Ramos (cell line): ENCODE data around the gene ADCY5.

Experiments used
- in situ Hi-C: fragments of 300-500 bp; cut with MboI; formaldehyde crosslinking; loops from one replicate; pipeline ENCODE4 v1.14.3; 2022; ENCODE audit warnings: low sequenced_read_pairs; ENCODE audit not compliant: unreplicated experiment

ADCY5 gene

DNA sequence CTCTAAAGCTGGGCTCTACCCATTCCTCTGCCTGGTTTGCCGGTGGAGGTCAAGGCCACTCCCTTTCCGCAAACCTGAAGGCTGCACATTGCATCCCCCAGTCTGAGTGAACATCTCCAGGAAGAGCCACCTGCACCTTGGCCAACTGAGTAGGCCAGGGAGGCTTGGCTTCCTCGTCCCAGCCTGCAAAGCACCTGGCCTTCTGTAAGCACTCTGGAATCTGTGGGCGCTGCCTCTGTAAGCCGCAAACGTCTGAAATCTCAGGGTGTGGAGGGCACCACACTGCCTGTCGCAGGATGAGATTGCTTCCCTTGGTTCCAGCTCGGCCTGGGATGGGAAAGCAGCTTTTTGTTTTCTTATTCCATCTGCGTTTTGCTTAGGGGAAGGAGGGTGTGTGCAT is 165.8 kb downstream of the ADCY5 start:
- in situ Hi-C loops: no loop called here

DNA sequence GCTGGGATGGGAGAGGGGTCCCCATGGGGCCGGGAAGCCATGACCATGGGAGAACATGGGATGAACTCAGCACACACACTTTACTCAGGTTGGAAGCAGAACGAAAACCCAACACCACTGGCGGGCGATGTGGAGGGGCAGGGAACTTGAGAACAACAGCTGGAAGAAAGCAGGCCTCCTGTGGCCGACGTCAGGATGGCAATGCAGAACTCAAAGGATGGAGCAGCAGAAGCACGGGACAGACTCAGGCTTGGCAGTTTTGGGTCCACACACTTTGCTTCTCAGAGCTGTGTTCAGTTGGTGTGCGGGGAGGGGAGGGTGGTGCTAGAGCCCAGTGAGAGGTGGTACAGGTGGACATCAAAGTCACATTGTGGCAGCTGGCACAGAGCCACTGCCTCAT is 166.4 kb downstream of the ADCY5 start:
- in situ Hi-C loops: no loop called here

DNA sequence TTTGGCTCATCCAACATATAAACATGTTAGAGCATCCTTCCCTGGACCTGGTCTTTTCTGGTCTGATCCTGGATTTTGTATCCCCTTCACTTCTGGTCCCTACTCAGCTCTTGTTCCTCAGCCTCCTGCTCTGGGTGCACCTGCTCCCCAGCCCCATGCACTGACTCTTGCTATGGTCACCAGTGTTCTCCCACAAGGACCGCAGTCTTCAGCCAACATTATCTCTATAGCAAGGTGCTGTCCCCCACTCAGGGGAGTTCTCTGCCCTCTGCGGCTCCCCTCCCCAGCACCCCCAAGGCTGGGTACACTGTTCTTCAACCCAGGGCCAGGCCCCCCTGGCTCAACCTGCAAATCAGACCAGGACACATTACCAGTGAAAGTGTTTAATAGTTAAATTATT is 167.0 kb downstream of the ADCY5 start:
- in situ Hi-C loops: no loop called here

DNA sequence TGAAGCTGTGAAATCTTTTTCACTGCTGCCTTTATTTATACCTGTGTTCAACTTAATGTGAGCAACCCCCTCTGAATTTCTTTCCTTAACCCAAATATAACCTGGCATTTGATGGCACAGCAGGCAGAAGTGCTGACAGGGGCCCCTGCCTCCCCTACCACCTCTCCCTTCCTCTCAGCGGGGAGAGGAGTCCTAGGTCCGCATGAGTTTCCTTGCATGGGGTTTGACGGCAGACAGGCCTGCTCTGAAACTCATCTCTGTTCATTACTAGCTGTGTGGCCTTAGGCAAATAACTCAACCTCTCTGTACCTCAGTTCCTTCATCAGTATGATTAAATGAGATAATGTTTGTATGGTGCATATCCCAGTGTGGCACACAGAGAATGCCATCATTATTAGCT is 167.5 kb downstream of the ADCY5 start:
- in situ Hi-C loops: no loop called here

DNA sequence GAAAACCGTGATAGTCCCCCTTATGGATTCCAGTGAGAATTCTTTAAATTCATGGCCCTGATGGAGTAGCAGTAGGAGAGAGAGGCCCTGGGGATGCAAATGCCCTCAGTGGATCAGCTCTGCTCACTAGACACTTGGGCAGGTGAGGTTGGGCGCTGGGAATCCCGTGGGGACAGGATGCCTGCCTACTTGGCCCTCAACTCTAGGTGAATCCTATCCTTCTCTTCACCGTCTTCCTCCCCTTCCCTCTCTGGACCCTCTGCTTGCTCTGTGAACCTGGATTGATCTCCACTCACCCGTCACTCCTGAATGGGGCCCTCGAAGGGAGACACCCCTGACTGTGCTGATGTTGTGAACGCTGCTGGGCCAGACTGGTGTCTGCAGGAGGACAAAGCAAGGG is 169.8 kb downstream of the ADCY5 start:
- in situ Hi-C loops: no loop called here

DNA sequence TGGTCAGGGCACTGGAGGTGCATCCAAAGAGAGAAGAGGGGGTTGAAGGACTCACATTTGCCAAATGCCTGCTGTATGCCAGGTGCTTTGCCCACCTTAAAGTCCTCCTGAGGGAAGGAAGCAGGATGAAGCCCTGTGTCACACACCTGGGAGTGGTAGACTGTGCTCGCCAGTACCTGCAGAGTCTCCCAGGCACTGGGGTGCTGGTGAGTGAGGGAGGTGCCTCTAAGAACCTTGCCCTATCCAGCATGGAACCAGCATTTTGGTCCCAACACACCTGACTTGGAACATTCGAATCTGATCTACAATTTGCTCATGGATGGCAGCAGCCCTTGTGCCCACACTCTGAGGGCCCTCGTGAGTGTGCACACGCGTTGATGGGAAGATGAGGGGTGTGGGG is 170.4 kb downstream of the ADCY5 start:
- in situ Hi-C loops: no loop called here

DNA sequence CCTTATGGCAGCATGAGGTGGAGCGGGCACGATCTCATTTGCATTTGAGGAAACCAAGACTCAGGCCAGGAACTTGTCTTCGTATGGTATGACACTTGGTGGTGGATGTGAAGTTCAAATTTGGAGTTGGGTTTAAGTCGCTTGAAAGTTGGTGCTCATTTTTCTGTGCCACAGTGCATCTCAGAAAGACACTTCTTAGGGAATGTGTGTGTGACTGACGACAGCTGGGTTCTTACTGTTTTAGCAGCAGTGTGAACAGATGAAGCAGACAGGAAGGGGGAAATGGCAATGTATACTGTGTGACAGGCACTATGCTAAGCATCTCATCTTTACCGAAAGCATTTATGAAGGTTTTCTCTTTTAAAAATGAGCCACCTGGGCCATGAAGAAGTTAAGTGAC is 171.8 kb downstream of the ADCY5 start:
- in situ Hi-C loops: no loop called here

DNA sequence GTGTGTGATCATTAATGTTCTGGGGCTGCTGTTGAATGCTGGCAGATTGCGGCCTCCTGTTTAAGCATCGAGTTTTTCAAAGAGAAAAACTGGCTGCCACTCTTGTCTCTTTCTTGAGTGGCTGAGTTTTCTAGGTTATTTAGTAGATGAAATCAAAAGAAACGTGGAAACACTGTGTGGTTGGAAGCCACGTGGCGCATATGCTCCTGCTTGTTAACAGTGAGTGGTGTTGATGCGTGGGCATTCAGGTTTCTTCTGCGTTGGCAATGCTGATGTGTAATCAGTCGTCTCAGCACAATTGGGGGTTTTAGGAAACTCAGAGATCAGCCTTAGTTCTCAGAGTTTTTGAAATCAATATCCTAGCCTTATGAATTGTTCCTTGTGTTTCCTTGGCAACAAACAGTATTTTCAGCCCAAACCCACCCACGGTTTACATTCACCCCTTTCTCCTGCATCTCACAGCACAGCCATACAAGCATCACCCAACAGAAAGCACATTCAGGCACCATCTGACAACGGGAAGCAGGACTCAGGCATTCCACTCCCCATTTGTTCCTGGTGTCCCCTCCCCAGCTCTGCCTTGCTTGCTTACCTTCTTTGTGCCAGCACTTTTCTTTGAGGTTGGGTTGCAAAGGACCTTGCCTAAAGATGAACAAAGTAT is 172.4 kb downstream of the ADCY5 start:
- in situ Hi-C loops: no loop called here

DNA sequence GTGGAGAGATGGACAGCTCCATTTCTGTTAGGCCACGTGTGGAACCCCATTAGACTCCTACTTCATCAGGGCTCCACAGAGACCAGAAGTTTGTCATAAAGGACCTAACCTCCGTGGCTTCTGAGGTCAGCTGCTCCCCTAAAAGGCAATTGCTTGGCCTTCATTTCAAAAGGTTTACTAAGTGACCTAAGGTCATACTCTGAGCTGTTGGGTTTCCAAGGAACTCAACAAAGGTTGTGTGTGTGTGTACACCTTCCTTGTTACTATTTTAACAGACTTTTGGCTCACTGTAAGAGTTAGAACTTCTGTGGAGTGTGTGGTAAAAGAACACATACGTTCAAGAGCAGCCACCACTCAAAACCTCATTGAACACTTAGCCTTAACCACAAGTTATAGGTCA is 173.2 kb downstream of the ADCY5 start:
- in situ Hi-C loops: no loop called here

DNA sequence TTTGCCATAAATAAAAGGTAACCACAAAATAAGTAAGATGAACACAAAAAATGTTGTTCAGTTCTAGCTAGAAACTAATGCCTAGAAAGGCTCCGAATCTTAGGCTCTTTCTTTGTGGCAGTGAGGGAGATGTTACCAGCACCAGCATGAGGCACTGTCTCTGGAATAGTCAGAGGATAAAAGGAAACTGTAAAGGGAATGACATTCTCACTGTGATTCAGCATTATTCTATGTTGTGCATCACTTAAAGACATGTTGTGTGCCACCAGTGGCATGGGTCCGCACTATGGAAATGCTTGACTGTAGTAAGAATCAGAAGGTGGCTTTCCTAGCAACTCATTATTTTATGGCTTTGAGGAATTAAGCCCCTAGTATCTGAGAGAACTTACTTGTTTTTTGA is 176.3 kb downstream of the ADCY5 start:
- in situ Hi-C loops: no loop called here

DNA sequence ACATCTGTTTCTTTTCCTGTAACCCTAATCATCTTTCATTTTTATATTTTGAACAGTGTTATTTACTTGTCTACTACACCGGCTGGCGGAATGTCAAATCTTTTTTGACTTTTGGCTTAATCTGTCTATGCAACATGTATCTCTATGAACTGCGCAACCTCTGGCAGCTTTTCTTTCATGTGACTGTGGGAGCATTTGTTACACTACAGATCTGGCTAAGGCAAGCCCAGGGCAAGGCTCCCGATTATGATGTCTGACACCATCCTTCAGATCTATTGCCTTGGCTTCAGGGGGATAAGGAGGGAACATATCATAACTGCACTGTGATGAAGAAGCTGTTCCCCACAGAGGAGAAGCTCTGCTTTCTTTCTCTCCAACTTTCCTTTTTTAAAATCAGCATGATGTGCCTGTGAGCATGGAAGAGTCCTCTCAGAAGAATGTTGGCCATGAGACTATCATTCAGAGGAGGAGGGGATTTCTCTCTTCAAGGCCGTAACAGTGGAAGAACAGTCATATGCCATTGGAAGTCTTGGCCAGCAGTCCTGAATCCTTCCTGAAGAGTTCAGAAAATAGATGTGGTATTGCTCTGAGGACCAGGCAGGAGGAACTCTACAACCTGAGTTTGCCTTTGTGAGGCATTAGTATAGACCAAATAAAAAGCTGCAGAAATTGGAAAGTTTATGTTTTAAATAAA is 177.3 kb downstream of the ADCY5 start:
- in situ Hi-C loops: no loop called here

DNA sequence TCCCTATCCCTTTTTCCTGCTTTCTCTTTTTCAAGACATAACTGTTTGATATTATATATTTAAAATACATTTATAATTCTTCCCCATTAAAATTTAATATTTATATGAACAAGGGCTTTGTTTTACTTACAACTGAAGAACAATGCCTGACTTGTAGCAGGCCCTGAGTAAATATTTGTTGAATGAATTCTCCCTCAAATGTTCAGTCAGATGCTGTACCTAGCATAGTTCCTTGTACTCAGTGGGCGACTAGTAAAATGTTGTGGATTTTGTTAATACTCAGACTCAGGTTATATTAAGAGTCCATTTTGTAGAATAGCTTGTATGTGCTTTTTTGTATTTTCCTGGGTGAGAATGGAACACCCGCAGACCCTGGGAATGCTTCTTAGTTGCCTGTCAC is 178.1 kb downstream of the ADCY5 start:
- in situ Hi-C loops: no loop called here

DNA sequence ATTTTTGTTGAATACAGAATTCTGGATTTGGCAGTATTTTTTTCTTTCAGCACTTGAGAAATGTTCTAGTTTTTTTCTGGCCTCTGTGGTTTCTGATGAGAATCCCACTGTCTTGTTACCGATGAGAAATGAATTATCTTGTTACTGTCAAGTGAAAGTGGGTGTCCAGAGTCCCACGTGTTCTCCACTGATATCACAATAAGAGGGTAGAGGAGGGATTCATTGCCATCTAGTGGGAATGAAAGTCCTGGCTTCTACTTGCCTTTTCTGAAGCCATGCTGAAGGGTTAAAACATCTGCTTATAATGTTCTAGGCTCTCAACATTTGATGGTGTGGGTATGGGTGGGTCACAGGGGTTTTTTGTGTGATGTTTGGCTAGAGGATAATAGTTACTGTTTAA is 181.1 kb downstream of the ADCY5 start:
- in situ Hi-C loops: no loop called here

DNA sequence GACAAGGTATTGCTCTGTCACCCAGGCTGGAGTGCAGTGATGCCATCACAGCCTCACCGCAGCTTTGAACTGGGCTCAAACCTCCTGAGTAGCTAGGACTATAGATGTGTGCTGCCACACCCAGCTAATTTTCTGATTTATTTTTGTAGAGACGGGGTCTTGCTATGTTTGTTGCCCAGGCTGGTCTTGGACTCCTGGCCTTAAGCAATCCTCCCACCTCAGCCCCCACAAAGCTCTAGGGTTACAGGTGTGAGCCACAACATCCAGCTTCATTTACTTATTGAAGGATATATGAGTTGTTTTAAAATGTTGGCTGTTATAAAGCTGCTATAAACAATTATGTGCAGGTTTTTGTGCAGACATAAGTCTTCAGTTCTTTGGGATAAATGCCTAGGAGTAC is 184.9 kb downstream of the ADCY5 start:
- in situ Hi-C loops: no loop called here

DNA sequence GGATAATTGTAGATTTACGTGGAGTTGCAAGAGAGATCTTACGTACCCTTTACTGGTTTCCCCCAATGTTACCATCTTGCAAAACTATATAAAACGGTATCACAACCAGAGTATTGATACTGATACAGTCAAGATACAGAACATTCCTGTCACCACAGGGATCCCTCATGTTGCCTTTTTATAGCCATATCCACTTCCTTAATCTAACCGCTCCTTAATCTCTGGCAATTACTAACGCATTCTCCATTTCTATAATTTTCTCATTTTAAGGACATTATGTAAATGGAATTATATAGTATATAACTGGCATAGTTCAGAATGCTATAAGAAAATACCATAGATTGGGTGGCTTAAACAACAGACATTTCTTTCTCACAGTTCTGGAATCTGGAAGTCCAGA is 186.0 kb downstream of the ADCY5 start:
- in situ Hi-C loops: no loop called here

DNA sequence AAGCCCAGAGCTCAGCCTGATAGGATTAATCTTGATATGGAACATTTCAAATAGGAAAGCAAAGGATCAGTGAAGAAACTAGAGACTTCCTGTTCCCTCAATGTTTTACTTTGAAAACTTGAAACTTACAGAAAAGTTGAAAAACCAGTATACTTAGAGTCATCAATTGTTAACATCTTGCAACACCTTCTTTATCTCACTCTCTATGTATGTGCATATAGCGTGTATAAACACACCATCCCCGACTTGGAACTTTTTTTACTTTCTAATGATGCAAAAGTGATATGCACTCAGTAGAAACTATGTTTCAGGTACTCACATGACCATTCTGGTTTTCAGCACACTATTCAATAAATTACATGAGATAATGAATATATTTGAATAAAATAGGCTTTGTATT is 186.7 kb downstream of the ADCY5 start:
- in situ Hi-C loops: no loop called here

DNA sequence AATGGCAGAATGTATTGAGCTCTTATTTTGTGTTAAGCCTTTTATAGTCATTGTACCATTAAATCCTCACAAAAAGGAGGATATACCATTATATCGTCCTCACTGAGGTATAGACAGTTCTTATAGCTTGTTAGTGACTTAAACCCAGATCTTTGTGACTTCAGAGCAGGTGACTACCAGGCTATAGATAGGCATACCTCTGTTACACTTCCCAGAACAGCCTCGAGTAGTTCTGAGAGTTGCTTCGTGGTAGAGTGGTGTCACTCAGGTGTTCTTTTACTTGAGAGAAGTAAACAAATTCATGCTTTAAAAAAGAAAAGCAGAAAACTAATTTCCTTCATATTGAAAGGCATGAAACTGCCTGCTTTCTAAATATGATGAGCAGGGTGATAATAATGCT is 187.2 kb downstream of the ADCY5 start:
- in situ Hi-C loops: no loop called here

DNA sequence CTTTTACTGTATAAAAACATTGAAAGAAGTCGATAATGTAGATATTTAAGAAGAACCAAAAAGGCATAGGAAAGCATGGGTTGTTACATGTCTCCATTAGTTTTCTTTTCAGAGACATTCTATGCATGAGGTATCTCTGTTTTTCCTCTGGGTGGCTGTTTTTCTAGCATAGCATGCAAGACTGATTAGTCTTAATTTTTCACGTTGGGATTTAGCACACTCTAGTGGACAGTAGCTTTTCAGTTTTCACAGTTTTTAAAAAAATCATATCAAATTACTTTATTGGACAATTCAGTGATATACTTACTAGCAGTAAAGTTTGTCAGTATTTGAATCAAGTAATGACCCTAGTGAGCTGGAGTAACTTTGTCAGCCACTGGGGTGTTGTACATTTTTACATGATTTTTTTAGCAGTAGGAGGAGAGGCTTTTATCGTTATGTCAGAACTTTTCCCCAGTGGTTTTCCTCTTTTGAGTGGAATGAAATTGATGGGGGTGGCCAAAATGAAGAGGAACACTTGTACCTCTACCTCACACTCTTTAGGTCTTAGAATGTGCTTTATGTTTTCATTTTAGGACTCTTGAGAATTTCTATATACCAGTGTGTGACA is 190.0 kb downstream of the ADCY5 start:
- in situ Hi-C loops: no loop called here

DNA sequence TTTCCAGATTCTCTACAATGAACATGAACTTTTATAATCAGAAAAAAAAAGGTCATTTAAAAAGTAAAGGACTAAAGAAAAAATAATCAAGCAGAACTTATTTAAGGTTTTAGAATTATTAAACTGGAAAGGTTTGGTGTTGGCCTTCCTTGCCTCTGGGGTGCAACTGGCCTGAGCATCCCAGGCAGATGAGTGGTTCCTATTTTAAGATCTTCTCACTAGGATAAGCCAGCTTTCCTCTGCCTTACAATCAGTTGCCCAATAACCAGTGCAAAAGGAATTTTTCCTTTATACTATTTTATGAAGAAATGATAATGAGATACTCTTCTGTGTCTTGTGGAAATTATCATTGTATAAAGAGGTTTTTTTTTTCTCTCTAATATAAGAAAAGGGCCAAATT is 190.5 kb downstream of the ADCY5 start:
- in situ Hi-C loops: no loop called here

DNA sequence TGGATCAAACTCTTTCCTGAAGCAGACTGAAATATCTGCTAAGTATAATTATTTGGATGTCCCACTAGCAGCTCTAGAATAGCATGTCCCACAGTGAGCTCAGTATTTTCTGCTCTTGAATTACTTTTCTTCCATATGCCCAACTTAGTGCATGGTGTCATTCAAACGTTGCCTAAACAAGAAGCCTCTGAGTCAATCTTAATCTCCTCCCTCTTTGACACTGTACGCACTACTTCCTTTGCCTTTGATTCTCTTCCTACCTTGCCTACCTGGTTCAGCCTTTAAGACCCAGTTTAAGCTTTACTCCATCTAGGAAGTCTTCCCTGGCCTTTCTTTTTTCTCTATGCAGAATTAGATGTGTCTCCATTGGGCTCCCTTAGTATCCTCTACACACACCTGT is 192.6 kb downstream of the ADCY5 start:
- in situ Hi-C loops: no loop called here

DNA sequence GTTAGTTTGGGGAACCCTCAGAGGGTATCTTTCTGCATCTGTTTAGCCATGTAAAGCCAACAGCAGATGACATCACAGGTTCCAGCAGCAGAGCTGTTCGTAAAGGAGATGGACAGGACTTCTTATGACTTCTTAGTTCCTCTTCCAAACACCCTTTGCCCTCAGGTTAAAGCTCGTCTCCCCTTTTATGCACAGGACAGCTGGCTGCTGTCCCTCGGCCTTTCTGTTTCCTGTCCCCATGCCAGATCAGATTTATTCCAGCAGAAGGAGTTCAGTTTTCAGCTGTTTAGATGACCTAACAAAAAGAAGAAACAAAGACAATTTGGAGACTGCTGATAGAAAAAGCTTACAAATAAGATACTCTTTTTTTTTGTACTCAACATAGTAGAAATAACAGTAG is 202.0 kb downstream of the ADCY5 start:
- in situ Hi-C loops: no loop called here

DNA sequence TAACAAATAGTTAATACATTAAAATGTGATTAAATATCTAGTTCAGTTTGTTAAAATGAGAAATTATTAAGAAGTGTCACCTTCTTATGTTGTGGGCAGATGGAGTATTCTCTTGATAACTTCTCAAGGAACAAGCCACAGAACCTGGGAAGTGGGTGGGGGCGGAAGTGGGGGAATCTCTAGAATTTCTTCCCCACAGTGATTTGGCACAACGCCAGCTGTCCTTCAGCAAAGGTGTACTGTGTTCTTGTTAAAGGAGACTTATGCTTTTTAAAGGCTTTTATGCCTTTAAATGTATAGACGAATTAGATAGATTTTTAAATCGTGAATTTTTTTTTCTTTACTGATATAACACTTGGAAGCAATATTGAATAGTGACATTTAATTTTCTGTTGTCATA is 204.8 kb downstream of the ADCY5 start:
- in situ Hi-C loops: no loop called here
